ENCODE data around the gene MED27.
A peak's percentile ranks its signal among the peaks of the same experiment; 100 is the strongest.

Gene MED27

GRCh38 chr9:131814707-131815106, 265.0 kb downstream of the MED27 start:
- in situ Hi-C loops (cut with HindIII; ENCODE audit: low sequenced_read_pairs): no loop called here
- TF ChIP-seq, protein P1, sequence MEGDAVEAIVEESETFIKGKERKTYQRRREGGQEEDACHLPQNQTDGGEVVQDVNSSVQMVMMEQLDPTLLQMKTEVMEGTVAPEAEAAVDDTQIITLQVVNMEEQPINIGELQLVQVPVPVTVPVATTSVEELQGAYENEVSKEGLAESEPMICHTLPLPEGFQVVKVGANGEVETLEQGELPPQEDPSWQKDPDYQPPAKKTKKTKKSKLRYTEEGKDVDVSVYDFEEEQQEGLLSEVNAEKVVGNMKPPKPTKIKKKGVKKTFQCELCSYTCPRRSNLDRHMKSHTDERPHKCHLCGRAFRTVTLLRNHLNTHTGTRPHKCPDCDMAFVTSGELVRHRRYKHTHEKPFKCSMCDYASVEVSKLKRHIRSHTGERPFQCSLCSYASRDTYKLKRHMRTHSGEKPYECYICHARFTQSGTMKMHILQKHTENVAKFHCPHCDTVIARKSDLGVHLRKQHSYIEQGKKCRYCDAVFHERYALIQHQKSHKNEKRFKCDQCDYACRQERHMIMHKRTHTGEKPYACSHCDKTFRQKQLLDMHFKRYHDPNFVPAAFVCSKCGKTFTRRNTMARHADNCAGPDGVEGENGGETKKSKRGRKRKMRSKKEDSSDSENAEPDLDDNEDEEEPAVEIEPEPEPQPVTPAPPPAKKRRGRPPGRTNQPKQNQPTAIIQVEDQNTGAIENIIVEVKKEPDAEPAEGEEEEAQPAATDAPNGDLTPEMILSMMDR (IDR thresholded peaks at IDR 0.05; ENCODE audit: low read depth, low read length): no peak
- H3K4me3 ChIP-seq (ENCODE audit: low read depth, low read length): no peak overlapping the region
- no peak for DNase-seq (ENCODE audit: low read depth, low spot score)

DNA sequence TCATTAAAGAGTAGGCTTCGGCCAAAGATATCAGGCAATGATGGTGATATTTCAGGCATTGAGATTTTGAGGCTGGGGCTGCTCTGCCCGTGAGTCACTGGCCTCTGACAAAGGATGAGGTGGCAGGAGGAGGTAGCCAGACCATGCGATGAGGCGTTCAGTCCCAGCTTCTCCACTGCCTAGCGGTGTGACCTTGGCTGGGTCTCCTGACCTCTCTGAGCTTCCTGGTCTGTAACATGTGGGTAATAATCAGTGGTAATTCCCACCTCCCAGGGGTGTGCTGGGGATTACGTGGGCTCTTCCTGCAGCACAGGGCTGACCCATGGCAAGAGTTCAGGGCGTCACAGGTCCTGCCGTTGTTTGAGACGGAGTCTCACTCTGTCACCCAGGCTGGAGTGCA, 266.6 kb downstream of the MED27 start:
- H3K4me3 ChIP-seq (ENCODE audit: low read depth, low read length): no peak overlapping the region
- TF ChIP-seq, protein P1 (IDR thresholded peaks at IDR 0.05; ENCODE audit: low read depth, low read length): no peak
- in situ Hi-C loops (cut with HindIII; ENCODE audit: low sequenced_read_pairs): no loop called here
- peak; percentile 70 for DNase-seq (ENCODE audit: low read depth, low spot score)

DNA sequence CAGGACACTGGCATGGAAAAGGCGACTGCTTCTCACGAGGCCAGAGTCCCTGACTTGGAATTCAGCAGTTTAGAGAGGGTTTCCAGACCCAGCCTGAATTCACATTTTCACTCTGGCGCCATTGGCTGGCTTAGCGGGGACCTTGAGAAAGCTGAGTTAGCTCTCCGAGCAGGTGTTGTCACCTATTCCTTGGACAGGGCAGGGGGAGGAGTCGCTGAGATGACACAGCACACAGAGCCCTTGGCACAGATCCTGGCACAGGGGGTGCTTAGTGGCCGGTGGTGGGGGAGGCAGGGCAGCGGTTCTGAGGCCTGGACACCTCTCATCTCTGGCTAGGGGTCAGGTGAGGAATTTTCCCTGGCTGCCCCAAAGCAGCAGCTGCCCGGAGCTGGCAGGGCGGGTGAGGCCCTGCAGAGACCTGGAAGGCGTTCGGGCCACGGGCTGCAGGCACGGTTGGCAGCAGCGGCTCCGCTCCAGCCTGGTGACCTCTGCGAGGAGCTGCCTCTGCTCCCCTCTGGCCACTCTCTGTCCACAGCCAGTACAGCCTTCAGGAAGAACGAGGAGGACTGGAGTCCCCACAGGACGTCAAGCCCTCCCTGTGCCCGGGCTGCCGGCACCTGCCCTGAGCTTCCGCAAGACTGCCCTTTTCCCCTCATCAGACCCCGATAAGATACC, 267.4 kb downstream of the MED27 start:
- DNase-seq (ENCODE audit: low read depth, low spot score): no peak
- TF ChIP-seq, protein P1 (IDR thresholded peaks at IDR 0.05; ENCODE audit: low read depth, low read length): no peak
- in situ Hi-C loops (cut with HindIII; ENCODE audit: low sequenced_read_pairs): no loop called here
- no peak overlapping the region for H3K4me3 ChIP-seq (ENCODE audit: low read depth, low read length)

GRCh38 chr9:131811405-131811804, 268.3 kb downstream of the MED27 start:
- no peak overlapping the region for H3K4me3 ChIP-seq (ENCODE audit: low read depth, low read length)
- in situ Hi-C loops (cut with HindIII; ENCODE audit: low sequenced_read_pairs): no loop called here
- TF ChIP-seq, protein P1 (IDR thresholded peaks at IDR 0.05; ENCODE audit: low read depth, low read length): no peak
- DNase-seq (ENCODE audit: low read depth, low spot score): no peak

DNA sequence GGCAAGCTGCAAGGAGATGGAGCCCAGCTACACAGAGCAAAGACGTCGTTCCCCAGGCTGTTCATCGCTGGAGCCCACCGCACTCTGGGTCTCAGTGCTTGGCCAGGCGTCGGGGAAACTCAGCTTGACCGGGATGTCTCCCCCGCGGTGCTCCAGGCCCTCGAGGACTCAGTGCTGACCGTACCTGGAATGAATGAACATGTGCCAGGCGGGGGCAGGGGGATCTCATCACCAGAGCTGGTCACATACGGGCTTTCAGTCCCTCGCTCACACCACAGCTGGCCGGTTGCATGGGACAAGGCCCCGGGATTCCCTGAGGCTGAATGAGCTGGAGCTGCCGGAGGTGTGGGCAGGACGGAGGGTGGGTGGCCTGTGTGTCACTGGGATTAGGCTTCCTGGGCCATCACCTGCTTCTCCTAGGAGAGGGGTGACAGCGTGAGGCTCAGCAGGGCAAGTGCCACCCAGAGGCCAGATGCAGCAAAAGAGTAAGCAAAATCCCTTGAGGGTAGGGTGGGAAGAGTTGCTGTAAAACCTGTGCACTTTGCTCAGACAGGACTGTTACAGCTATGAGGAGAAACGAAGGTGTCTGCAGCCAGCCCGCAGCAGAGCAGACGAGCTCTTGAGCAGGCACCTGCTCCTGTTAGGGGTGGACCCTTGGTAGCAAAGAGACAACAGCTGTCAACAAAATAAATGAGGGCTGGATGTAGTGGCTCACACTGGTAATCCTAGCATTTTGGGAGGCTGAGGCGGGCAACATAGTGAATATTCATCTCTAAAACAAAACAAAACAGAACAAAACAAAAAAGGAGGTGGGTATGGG, 269.1 kb downstream of the MED27 start:
- DNase-seq (ENCODE audit: low read depth, low spot score): no peak
- TF ChIP-seq, protein P1 (IDR thresholded peaks at IDR 0.05; ENCODE audit: low read depth, low read length): no peak
- H3K4me3 ChIP-seq (ENCODE audit: low read depth, low read length): no peak overlapping the region
- in situ Hi-C loops (cut with HindIII; ENCODE audit: low sequenced_read_pairs): no loop called here
